Adrenal gland (tissue), 12 donors: ENCODE data around the gene AK8. TPM values are rescaled to one million over a fixed set of nuclear protein-coding genes. Genes with fewer than 3 reads are reported as not detected.

Experiments used
- DNase-seq, 7 donors: peaks; one replicate each; pipeline ENCODE4 v3.0.0-alpha.2; 2019 to 2020
- H3K27ac ChIP-seq, 5 donors: fragments of 200-600 bp; sonication (generic) in 4 of 5; 1 replicate in 3 of 5; 2 replicates in 2 of 5; pipeline versions ENCODE4 v1.5.1 to v1.8.0; 2016 to 2020; ENCODE audit warnings: mild to moderate bottlenecking in 1 of 5
- H3K27me3 ChIP-seq: fragments of 200-600 bp; 2 replicates; pipeline ENCODE4 v1.8.0; 2021
- H3K36me3 ChIP-seq, 2 donors: fragments of 200-600 bp; replicated peaks in 1 of 2; 1 replicate in 1 of 2; 2 replicates in 1 of 2; pipeline versions ENCODE4 v1.5.1 to v1.8.0; 2018 to 2022
- H3K4me1 ChIP-seq, 2 donors: fragments of 200-600 bp; replicated peaks in 1 of 2; 1 replicate in 1 of 2; 2 replicates in 1 of 2; pipeline versions ENCODE4 v1.5.1 to v1.8.0; 2018 to 2021
- H3K4me3 ChIP-seq, 4 donors: fragments of 200-600 bp; sonication (generic) in 3 of 4; one replicate each; pipeline ENCODE4 v1.5.1; 2016 to 2018
- H3K9me3 ChIP-seq, 3 donors: fragments of 200-600 bp; sonication (generic) in 1 of 3; replicated peaks in 1 of 3; 1 replicate in 2 of 3; 2 replicates in 1 of 3; pipeline versions ENCODE4 v1.5.1 to v1.8.0; 2016 to 2021
- POLR2A ChIP-seq, 2 donors: fragments of 450-650 bp; IDR thresholded peaks; one replicate each; pipeline ENCODE4 v1.6.1; 2017; ENCODE audit warnings: antibody characterized with exemption in 2 of 2, mild to moderate bottlenecking in 2 of 2, moderate library complexity in 1 of 2
- WGBS, 4 donors: extraction: QIAGEN DNeasy Blood & Tissue Kit in 2 of 4; methylation state at CpG; one replicate each; pipeline versions ENCODE4 v1.1.5 to v1.1.7; 2013 to 2017; 5-methylcytosine and 5-hydroxymethylcytosine counted together
- intact Hi-C, 2 donors: fragments of 100-400 bp; cut with DNase I; formaldehyde crosslinking; loops; one replicate each; pipeline versions ENCODE4 v1.14.1 to v1.15.0; 2022 to 2023
- polyA plus RNA-seq, 3 donors: library from polyadenylated mRNA; stranded (reverse); fragments of 200-250 nt in 2 of 3; fragments of 350-450 nt in 1 of 3; fragmentation: Illumina TruSeq in 1 of 3; extraction: RNeasy Lipid Tissue Mini Kit (QIAGEN cat#74804) in 1 of 3; gene quantifications; one replicate each; pipeline ENCODE4 v1.2.3, GENCODE V29; 2013 to 2014
- total RNA-seq, 9 donors: library from RNA; depleted of rRNA in 4 of 9; stranded (reverse); fragments of >200 nt in 4 of 9; fragments of 120-200 nt in 1 of 9; fragmentation: NEBNext Ultra II Directional in 1 of 9; extraction: Animal tissue kit (Norgen Biotek cat#: 25700) in 1 of 9; gene quantifications; one replicate each; pipeline versions ENCODE4 v1.1.0 to v1.2.4, GENCODE V29; 2013 to 2023
- TF ChIP-seq, protein P1 (sequence below), 6 experiments: fragments of 450-650 bp in 4 of 6; fragments of 200-600 bp in 2 of 6; sonication (generic) in 1 of 6; IDR thresholded peaks; 1 replicate in 5 of 6; 2 replicates in 1 of 6; pipeline versions ENCODE4 v1.5.1 to v1.8.0; 2016 to 2021; ENCODE audit warnings: antibody characterized with exemption in 6 of 6, mild to moderate bottlenecking in 2 of 6, moderate library complexity in 1 of 6
- donor health status: healthy with polysubstance abuse.
- donor health status: Bipolar disorder and iron deficiency.
- donor health status: DM: yes; HTN: yes; CAD: no.
- donor health status: DM: no; HTN: no; CAD: no.
- donor health status: DM: no; HTN: no; CAD: no.
- donor health status: DM: yes; HTN: yes; CAD: no.

The AK8 gene
- total and polyA plus RNA-seq, 12 donors, result 0.69 to 6.0 (median 1.5) TPM

DNA sequence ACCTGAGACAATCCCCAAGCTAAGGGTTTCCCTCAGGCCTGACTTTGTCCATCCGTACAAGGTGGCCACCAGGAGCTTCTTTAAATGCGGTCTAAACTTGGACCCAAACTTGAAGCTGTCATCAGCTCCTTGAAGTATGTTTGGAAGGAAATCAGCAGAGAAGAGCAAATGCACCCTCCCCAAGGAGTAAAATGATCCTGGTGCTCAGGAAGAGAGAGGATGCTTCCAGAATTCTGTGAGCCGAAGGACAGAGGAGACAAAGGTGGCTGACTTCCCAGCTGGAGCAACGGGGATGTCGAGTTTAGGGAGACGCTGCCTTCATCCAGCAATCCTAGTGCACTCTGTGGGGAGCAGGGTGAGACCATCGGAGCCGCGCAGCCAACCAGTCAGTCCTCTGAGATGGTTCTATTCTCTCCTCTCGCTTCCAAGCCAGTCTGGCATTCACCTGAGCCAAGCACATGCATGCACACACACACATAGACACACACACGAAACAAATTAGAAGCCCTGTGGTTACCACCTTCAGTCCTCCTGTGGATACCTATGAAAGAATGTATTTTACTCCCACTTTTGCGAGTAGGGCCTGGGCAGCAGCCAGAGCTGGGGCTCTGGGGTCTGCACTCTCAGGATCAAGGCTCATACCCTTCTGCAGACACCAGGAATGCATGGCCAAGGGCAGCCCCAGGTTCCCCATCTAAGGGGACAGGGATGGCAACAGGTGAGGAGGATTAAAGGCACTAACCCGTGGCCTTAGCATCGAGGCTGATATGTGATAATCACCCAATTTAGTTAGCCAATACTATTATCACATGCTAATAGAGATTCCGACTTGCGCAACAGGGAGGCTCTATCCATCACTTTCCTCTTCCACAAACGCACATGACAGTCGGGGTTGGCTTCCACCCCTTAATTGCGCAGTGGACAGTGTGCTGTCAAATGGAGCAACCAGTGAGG, 132.1 kb downstream of the AK8 start:
- Histone ChIP-seq H3K27ac (no peak overlapping the region), H3K4me3 (no peak overlapping the region), H3K27me3 (peaks cover 16% of the 10 kb centered on the region), H3K36me3 (no peaks in the 10 kb centered on the region), H3K9me3 (no peaks in the 10 kb centered on the region), H3K4me1 (no peaks in the 10 kb centered on the region)
- 83 to 89% (median 86%) methylated on average over 14 to 19 of the region's 19 CpGs for WGBS, 4 donors
- no peak for DNase-seq
- intact Hi-C loops, result no loop called here
- no peak for TF ChIP-seq POLR2A (IDR thresholded peaks at IDR 0.05)
- TF ChIP-seq, protein P1, sequence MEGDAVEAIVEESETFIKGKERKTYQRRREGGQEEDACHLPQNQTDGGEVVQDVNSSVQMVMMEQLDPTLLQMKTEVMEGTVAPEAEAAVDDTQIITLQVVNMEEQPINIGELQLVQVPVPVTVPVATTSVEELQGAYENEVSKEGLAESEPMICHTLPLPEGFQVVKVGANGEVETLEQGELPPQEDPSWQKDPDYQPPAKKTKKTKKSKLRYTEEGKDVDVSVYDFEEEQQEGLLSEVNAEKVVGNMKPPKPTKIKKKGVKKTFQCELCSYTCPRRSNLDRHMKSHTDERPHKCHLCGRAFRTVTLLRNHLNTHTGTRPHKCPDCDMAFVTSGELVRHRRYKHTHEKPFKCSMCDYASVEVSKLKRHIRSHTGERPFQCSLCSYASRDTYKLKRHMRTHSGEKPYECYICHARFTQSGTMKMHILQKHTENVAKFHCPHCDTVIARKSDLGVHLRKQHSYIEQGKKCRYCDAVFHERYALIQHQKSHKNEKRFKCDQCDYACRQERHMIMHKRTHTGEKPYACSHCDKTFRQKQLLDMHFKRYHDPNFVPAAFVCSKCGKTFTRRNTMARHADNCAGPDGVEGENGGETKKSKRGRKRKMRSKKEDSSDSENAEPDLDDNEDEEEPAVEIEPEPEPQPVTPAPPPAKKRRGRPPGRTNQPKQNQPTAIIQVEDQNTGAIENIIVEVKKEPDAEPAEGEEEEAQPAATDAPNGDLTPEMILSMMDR (IDR thresholded peaks at IDR 0.05), result no peak

DNA sequence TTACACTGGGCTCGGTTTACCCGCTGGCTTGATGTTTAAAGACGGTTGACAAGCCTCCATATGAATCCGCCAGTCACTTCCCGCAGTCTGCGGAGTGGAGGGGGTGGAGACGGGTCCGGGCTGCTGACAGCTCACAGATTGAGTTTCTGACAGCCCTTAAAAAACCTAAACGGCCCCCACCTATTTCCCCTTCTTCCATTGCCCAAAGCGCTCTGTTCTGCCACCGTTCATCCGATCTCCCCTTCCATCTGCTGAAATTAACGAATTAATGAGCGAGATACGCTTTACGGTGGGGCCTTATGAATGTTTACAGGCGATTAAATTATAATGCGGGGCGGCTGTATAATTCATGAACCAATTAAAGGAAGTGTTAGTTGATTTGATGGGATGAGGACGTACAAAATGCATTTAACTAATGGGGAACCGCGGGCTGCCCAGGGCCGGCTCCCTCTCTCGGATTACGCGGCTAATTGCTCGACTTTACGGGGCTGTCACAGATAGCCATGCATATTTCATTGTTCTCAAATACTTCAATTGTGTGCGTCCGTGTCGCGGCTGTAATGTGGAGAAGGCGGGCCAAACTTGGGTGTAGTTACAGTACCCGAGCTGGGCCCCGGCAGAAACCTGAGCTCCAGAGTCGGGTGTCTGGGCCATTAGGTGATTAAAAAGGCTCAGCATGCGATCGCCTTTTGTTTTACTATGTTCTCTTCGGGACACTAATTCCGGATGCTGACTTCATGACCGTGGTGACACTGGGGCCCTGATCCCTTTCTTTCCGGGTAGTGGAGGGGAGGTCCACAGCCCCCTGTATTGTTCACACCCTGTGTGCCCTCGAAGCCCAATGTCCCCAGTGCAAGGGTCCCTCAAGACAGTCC, 133.0 kb downstream of the AK8 start:
- no peak for DNase-seq
- Histone ChIP-seq H3K9me3 (no peaks in the 10 kb centered on the region), H3K4me1 (no peaks in the 10 kb centered on the region), H3K4me3 (no peak overlapping the region), H3K27ac (no peak overlapping the region), H3K27me3 (peaks cover 16% of the 10 kb centered on the region), H3K36me3 (no peaks in the 10 kb centered on the region)
- TF ChIP-seq, protein P1 (IDR thresholded peaks at IDR 0.05), result no peak
- TF ChIP-seq POLR2A (IDR thresholded peaks at IDR 0.05), result no peak
- WGBS, 4 donors, result 40 to 47% (median 42%) methylated on average over 41 to 43 of the region's 43 CpGs
- intact Hi-C loops, result no loop called here

DNA sequence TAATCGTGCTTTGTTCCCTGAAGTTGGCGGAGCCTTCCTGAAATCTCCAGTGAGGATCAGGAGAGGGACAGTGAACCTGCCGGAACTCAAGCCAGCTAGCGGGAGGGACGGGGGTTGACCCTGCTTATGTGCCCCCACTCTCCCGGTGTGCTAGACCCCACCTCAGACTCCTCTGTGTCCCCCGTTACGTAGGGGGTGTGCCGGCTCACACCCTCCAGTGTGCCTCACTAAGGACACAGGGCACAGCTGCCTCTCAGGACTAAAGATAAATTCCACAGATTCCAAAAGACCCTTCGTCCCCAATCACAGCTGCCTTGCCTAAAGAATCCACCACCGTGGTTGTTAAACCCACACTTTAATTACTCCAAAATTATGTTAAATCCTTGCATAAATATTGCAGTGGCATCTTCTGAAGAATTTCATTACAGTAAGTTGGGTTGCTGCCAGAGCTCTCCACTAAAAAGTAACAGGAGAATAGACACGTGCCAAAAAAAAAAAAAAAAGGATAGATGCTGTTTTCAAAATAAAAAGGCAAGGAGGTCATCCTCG, 134.1 kb downstream of the AK8 start:
- Histone ChIP-seq H3K4me1 (no peaks in the 10 kb centered on the region), H3K4me3 (no peak overlapping the region), H3K27me3 (peaks cover 16% of the 10 kb centered on the region), H3K27ac (no peak overlapping the region), H3K9me3 (no peaks in the 10 kb centered on the region), H3K36me3 (no peaks in the 10 kb centered on the region)
- no peak for TF ChIP-seq POLR2A (IDR thresholded peaks at IDR 0.05)
- TF ChIP-seq, protein P1 (IDR thresholded peaks at IDR 0.05), result no peak
- no peak for DNase-seq
- WGBS, 4 donors, result 35 to 49% (median 48%) methylated on average over 10 to 13 of the region's 13 CpGs
- intact Hi-C loops, result no loop called here

DNA sequence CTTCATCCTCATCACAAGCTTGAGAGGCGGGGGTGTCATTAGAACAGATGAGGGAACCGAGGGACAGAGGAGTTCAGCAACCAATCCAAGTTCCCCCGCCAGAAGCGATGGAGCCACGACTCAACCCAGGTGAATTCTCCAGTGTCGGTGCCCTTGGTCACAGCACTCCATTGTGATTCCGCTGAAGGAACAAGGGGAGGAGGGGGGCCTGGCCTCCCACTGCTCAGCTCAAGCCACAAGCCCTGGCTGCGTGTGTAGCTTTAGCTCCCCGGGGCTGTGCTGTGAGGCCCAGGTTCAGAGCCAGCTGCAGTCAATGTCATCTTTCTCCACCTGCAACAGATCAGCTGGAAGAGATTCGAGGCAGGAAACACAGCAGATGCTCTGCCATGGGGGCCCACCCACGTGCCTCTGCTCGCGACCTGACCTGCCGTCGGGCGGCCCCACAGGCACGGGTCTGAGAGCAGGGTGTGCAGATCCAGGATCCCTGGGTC, 135.2 kb downstream of the AK8 start:
- Histone ChIP-seq H3K27ac (no peak overlapping the region), H3K4me1 (no peaks in the 10 kb centered on the region), H3K4me3 (no peak overlapping the region), H3K36me3 (no peaks in the 10 kb centered on the region), H3K9me3 (no peaks in the 10 kb centered on the region), H3K27me3 (peaks cover 16% of the 10 kb centered on the region)
- no peak for DNase-seq
- 66 to 79% (median 73%) methylated on average over 6 to 17 of the region's 17 CpGs for WGBS, 4 donors
- intact Hi-C loops, result no loop called here
- TF ChIP-seq POLR2A (IDR thresholded peaks at IDR 0.05), result no peak
- TF ChIP-seq, protein P1 (IDR thresholded peaks at IDR 0.05), result no peak
